GM12873 (cell line): ENCODE data around the gene TTYH3.

Source experiments
- TF ChIP-seq, protein P1 (sequence below): IDR thresholded peaks from 2 replicates; pipeline ENCODE4 v1.5.1; 2012; ENCODE audit warnings: low read depth, mild to moderate bottlenecking, moderate library complexity, low read length, control low read depth; ENCODE audit not compliant: insufficient read depth; ENCODE audit errors: missing control alignments

TTYH3 gene

DNA sequence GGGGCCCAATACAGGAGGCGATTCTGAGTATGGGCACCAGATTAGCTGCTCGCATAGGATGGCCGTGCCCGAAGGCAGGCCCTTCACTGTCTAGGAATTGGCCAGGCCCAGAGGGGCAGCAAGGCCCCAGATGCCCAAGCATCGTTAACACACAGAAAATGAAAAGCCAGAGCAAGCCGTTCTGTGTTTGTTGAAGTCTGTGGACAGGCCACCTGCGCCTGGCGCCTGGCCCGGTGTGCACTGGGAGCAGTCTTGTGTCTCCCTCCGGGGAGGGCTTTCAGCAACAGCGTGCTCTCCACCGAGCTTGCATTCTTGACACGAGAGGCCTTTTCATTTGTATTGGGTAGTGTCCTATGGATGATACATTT, 34.5 kb upstream of the TTYH3 start:
- TF ChIP-seq, protein P1, sequence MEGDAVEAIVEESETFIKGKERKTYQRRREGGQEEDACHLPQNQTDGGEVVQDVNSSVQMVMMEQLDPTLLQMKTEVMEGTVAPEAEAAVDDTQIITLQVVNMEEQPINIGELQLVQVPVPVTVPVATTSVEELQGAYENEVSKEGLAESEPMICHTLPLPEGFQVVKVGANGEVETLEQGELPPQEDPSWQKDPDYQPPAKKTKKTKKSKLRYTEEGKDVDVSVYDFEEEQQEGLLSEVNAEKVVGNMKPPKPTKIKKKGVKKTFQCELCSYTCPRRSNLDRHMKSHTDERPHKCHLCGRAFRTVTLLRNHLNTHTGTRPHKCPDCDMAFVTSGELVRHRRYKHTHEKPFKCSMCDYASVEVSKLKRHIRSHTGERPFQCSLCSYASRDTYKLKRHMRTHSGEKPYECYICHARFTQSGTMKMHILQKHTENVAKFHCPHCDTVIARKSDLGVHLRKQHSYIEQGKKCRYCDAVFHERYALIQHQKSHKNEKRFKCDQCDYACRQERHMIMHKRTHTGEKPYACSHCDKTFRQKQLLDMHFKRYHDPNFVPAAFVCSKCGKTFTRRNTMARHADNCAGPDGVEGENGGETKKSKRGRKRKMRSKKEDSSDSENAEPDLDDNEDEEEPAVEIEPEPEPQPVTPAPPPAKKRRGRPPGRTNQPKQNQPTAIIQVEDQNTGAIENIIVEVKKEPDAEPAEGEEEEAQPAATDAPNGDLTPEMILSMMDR, result no peak

DNA sequence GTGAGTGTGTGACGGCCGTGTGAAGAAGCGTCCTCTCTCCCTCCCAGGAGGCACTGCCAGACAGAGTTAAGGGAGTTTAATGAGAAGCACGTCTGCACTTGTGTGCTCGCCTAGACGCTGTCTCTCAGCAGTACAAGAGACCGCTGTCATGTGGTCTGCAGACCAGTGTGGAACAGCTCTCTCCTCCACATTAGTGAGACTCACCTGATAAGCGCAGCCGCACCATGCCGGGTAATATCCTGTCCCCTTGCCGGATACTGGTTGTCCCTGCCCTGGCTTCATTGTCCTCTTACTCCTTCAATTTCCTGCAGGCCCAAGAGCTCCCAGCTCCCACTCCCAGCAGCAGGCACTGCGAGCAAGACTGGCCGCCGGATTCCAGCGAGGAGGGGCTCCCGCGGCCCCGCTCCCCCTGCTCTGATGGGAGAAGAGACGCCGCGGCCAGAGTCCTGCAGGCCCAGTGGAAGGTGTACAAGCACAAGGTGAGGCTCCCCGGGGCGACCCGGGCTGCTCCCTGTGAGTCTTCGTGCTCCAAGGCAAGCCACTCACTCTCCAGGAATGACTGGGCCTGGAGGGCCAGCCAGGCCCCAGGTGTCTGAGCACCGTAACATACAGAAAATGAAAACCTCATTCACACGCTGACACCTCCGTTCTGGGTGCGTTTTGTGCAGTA, 33.5 kb upstream of the TTYH3 start:
- TF ChIP-seq, protein P1, result no peak

DNA sequence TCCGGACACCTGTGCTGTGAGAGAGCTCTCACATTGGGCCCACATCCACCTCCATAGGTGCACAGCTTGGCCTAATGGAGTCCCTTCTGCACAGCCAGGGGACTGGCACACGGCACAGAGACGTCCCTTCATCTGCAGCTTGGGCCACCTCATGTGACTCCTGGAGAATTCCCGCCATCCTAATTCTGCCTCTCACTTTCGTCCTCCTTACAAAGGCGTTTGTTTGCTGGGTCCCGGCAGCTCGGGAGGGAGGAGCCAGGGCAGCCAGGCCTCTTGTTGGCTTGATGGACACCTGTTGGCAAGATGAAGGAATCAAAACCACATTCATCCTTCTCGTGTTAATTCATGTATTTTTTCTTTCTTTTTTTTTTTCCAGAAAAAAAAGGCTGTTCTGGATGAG, 30.7 kb upstream of the TTYH3 start:
- TF ChIP-seq, protein P1, result no peak

DNA sequence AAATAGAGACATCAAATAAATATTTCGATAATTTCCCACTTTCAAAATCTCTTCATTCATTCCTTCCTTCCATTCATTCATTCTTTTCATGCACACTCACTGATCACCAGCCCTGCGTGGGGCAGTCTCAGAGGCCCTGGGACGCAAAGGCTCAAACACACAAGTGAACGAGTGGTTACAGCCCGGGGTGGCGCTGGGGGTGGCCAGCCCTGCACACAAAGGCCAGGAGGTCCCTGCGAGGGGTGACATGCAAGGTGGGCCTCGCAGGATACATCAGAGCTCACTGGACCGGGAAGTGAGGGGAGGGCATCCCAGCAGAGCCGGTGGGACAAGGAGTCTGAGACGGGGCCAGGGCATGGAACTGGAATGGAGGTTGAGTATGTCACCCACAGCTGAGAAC, 29.9 kb upstream of the TTYH3 start:
- TF ChIP-seq, protein P1, result no peak

DNA sequence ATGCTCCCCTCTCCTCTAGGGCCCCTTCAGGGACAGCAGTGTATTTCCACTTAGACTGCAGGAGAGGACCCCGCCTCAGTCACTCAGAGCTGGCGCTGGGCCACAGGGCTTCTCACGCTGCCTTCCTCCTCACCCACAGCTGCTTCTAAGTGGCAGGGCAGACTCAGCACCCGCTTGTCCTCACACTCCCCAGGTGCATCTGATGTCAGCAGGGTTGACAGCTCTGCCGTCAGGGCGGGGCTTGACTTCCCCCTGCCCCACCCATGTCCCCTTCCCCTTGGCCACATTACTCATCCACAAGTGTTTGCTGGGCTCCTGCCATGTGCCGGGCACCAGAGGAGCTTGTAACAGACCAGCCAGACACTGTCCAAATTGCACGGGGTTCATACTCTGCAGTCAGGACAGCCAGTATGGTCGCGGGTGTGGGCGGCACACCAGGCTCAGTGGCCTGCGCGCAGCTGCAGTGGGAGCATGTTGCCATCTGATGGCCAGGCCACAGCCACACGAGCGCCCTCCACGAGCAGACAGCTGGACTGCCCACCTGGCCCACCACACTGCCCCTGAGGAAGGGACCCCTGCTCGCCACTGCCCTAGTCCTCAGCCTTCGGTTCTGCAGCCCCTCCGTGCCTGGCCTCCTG, 29.3 kb upstream of the TTYH3 start:
- TF ChIP-seq, protein P1, result no peak

DNA sequence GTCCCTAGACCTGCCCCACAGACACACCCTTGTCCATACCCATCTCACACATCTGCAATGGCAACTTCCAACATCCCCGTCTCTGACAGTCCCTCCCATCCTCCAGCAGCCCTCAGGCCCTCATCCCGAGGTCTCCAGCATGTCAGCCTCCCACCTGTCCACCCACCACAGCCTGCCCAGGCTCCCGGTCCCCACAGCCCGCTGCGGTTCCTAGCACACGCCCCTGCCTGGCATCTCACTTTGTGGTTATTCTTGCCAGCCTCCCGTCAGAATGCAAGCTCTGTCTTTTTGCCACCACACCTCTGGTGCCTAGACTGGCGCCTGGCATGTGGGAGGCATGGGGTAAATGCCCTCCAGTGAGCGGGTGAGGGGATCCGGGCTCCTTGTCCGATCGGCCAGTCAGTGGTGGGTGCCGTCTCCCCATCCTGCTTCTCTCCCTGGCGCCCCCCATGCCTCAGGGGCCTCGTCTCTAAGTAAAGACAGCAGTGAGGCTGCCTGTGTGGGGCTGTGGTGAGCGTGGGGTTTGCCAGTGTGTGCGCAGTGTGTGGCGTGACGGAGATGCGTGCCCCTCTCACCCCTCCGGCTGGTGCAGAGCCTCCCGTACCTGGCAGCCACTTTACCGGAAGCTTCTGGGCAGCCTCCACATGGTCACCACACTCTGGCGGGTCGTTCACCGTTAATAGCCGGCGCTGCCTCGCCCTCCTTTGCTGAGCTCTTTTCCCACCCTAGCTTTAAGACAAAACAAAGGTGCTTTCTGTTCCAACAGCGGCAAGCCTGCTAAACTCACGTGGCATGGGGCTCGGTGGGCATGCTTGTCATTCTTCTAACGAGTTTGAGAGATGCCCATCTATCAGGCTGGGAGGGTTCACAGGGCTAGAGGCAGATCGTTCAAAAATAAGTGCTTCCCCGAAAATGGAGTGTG, 28.5 kb upstream of the TTYH3 start:
- TF ChIP-seq, protein P1, result no peak

DNA sequence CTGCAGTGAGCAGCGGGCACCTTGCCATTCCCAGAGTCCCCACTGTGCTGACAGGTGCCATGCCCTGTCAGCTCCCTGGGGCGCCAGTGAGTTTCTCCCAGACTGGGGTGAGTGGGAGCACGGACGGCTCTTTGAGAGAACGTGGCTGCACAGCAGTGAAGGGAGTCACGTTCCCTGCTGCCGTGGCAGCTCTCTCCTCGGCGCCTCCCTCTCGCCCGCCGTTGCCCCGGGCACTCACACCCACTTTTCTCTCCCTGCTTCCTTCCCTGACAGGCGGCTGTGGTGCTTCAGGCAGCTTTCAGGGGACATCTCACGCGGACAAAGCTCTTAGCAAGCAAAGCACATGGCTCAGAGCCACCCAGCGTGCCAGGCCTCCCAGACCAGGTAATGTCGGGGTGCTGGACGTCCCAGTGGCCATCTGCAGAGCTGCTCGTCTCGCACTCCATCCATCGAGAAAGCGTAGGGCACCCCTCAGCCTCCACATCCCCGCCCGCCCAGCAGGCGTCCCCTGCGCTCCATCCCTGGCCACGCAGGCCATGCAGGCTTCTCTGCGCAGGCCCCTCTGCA, 27.1 kb upstream of the TTYH3 start:
- TF ChIP-seq, protein P1, result no peak
